GM12892 (cell line): ENCODE measurements around the gene BRD9.
"Not testable (repeated sequence)": the region's sequence is repeated elsewhere in the genome, so short reads cannot be mapped to it uniquely, and the experiment has no call there.

Experiments
- POLR2A ChIP-seq: IDR thresholded peaks from 2 replicates; pipeline ENCODE4 v1.6.1; 2011; ENCODE audit warnings: low read depth, low read length, control low read depth
- POLR2AphosphoS5 ChIP-seq: IDR thresholded peaks from 2 replicates; pipeline ENCODE4 v1.6.1; 2011; ENCODE audit warnings: low read depth, low read length, control low read depth

DNA sequence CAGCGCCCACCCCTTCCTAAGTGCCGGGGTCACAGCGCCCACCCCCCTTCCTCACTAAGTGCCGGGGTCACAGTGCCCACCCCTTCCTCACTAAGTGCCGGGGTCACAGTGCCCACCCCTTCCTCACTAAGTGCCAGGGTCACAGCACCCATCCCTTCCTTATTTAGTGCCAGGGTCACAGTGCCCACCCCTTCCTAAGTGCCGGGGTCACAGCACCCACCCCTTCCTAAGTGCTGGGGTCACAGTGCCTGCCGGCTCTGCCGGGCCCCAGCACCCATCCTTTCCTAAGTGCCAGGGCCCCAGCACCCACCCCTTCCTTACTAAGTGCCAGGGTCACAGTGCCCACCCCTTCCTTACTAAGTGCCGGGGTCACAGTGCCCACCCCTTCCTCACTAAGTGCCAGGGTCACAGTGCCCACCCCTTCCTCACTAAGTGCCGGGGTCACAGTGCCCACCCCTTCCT is 51.6 kb downstream of the BRD9 start:
- not testable (repeated sequence) for TF ChIP-seq POLR2A, POLR2AphosphoS5
